Measurements from ENCODE around the gene TBL3.
"Not testable (repeated sequence)": the region's sequence is repeated elsewhere in the genome, so short reads cannot be mapped to it uniquely, and the experiment has no call there.

TBL3 gene

GRCh38 chr16:1938316-1938715, 33.5 kb upstream of the TBL3 start:
- no peak for DNase-seq (ENCODE audit: low read depth in 1 of 2, low spot score in 1 of 2)
- TF ChIP-seq JUND (IDR thresholded peaks at IDR 0.05; ENCODE audit: low read depth) = no peak
- in situ Hi-C loops (cut with HindIII; ENCODE audit: low pct_unique_long_range_greater_than_20kb, low sequenced_read_pairs) = no loop called here

DNA sequence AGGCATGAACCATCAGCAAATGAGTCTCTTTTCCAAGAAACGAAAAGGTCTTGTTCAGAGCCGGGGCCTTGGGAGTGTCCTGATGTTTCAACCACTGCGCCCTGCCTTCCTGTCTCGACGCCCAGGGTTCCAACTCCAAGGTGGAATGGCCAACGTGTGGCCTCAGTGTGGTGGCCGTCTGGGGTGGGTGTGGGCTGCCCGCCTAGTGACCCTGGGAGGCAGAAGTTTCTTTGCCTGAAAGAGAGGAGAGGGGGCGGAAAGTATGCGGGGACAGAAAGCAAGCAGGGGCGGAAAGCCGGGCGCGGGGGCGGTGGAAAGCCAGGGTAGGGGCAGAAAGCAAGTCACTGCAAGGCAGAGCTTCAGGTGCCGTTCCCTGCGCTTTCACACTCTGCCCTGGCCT, 32.9 kb upstream of the TBL3 start:
- no peak for TF ChIP-seq JUND (IDR thresholded peaks at IDR 0.05; ENCODE audit: low read depth)
- in situ Hi-C loops (cut with HindIII; ENCODE audit: low pct_unique_long_range_greater_than_20kb, low sequenced_read_pairs) = no loop called here
- DNase-seq (ENCODE audit: low read depth in 1 of 2, low spot score in 1 of 2) = no peak

- DNase-seq (ENCODE audit: low read depth in 1 of 2, low spot score in 1 of 2); in situ Hi-C loops (cut with HindIII; ENCODE audit: low pct_unique_long_range_greater_than_20kb, low sequenced_read_pairs): not testable (repeated sequence)
Measured at GRCh38 chr16:1939833-1940232, 32.0 kb upstream of the TBL3 start.

DNA sequence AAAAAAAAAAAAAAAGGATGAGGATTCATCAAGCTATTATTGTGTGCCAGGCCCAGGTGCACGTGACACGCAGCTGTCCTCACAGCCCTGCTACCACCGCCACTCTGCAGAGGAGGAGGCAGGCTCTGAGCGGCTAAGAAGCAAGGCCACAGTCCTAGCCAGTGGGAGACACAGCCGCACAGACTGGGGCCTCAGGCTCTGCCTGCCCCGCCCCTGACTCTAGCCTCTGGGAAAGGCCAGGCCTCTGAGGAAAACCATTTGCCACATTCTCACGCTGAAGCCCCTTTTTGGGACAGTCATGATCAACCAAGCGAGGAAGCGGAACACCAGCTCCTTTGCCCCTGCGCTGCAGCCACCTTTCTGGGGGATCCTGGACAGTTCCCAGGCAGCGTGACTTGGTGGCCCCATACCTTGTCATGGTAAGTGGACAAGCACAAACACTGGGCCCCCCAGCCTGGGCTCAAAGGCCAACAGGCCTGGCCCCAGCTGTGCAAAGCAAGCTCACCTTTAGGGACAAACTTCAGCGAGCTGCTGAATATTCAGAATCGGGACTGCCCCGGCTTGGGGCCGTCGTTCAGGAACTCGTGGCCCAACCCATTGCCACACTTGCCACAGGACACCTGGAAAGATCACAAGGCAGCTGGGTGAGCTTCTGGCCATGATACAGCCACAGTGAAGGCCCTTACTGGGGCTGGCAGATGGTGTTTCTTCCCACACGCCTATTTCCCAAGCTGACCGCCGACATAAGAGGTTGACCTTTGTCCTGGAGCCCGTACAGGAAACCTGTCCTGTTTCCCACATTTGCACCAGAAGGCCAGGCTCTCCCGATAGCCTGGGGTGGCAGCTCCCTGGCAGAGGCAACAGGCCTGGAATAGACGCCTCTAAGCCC, 31.3 kb upstream of the TBL3 start:
- in situ Hi-C loops (cut with HindIII; ENCODE audit: low pct_unique_long_range_greater_than_20kb, low sequenced_read_pairs) = no loop called here
- TF ChIP-seq JUND (IDR thresholded peaks at IDR 0.05; ENCODE audit: low read depth) = no peak

DNA sequence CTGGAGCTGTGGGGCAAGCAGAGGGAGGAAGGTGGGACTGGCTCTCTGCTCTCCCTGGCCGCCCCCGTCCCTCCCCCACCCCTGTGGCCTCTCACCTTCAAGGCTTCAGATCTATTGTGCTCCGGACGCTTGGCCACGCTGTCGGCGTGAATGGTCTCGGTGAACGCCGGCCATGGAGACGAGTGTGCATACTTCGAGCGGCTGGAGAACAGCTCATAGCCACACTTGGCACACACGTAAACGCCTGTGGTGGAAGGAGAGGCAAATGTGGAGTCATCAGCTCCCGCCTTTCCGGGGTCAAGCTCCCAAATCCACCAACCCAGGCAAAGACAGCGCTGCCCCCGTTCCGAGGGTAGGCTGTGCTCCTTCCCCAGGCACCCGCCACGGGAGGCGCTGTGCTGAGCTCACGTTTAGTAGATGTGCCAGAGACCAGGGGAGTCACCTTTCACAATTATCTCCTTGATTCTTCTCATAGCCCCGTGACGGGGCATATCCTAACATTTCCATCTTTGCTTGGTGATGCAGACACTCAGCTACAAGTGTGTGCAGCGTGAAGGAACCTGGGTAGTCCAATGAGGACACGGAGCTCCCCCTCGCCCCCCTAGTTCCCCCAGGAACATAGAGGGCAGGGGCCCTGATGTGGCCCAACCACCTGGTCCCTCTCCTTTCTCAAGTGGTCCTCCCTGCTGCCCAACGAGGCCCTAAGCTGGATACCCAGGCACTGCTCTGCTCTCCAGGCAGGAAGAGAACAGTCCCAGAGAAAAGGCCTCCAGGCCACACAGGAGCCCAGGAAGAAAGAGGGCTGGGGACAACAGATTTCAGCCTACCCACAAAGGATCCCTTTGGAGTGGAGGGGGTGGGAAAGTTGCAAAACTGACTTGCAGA, 30.4 kb upstream of the TBL3 start:
- in situ Hi-C loops (cut with HindIII; ENCODE audit: low pct_unique_long_range_greater_than_20kb, low sequenced_read_pairs) = no loop called here
- no peak for TF ChIP-seq JUND (IDR thresholded peaks at IDR 0.05; ENCODE audit: low read depth)
- no peak for DNase-seq (ENCODE audit: low read depth in 1 of 2, low spot score in 1 of 2)

More for the DNA sequence above, 31.3 kb upstream of the TBL3 start:
- no peak for DNase-seq (ENCODE audit: low read depth in 1 of 2, low spot score in 1 of 2)

GRCh38 chr16:1942047-1942809, 29.6 kb upstream of the TBL3 start:
- TF ChIP-seq JUND (IDR thresholded peaks at IDR 0.05; ENCODE audit: low read depth) = no peak
- DNase-seq (ENCODE audit: low read depth in 1 of 2, low spot score in 1 of 2) = peak in 1 of 2 experiments; percentile 26

DNA sequence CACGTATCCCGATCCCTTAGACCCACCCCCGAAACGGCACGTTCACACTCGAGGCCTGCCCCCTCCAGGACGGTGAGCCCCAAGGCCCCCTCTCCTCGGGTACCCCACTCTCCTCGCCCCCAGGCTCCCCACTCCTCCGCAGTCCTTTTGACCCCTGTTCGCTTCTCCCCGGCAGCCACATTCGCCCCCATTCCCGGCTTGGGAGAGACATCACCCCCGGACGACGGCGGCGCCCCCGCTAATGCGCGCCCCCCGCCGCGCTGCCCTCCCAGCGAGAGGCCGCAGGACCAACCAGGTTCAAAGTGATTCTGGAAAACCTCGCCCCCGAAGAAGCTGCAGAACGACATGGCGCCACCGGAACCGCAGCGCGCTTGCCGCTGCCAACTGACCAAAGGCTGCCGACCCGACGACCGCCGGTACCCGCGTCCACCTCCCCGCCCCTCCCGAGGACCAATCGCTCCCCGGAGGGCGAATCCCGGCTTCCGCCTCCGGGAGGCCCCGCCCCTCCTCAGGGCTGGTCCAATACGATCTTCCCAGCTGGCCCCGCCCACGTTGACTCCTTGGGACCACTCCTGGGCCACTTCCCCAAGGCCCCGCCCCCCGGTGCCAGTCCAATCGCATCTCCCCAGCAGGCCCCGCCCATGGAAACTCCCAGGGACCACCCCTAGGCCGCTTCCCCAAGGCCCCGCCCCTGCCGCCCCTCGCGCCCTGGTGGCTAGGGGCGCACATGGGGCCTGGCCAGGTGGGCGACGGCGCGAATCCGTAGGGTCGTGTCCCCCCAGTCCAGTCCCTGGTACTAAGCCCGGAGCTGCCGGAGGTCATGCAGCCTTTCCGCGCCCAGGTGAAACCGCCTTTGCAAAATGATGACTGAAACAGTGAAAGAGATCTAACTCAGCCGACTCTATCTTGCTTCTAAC, 28.8 kb upstream of the TBL3 start, which contains the start of gene MSRB1:
MSRB1 (minus strand) TSS at position 390 of the 917 bp plus-strand sequence; CDS start at position 347, 43 bp downstream.
- peak; percentile 98 to 99 for DNase-seq (ENCODE audit: low read depth in 1 of 2, low spot score in 1 of 2)
- in situ Hi-C loops (cut with HindIII; ENCODE audit: low pct_unique_long_range_greater_than_20kb, low sequenced_read_pairs) = no loop called here
- no peak for TF ChIP-seq JUND (IDR thresholded peaks at IDR 0.05; ENCODE audit: low read depth)

More at GRCh38 chr16:1942047-1942809, 29.6 kb upstream of the TBL3 start:
- in situ Hi-C loops (cut with HindIII; ENCODE audit: low pct_unique_long_range_greater_than_20kb, low sequenced_read_pairs) = no loop called here

DNA sequence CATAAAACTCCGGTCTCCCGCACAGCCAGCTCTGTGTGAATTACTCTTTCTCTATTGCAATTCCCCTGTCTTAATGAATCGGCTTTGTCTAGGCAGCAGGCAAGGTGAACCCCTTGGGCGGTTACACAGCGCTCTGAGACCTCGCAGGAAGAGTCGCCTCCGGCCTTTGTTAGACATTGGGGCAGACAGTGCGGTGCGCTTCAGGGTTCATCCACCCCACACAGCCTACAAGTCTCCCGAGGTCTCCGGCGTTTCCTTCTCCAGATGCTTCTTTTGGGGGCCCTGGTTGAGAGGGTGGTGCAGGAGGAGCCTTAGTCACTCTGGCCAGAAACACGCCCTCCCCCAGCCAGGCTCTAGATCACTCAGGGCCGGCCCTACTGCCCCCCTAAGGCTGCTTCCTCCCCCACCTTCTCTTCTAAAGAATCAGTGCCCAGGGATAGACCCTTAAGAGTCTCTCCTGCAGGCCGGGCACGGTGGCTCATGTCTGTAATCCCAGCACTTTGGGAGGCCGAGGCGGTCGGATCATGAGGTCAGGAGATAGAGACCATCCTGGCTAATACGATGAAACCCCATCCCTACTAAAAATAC, 27.1 kb upstream of the TBL3 start:
- in situ Hi-C loops (cut with HindIII; ENCODE audit: low pct_unique_long_range_greater_than_20kb, low sequenced_read_pairs) = no loop called here
- no peak for DNase-seq (ENCODE audit: low read depth in 1 of 2, low spot score in 1 of 2)
- TF ChIP-seq JUND (IDR thresholded peaks at IDR 0.05; ENCODE audit: low read depth) = no peak

GRCh38 chr16:1945559-1946391, 26.1 kb upstream of the TBL3 start:
- in situ Hi-C loops (cut with HindIII; ENCODE audit: low pct_unique_long_range_greater_than_20kb, low sequenced_read_pairs) = no loop called here

More at GRCh38 chr16:1945559-1946391, 26.1 kb upstream of the TBL3 start:
- no peak for TF ChIP-seq JUND (IDR thresholded peaks at IDR 0.05; ENCODE audit: low read depth)
- DNase-seq (ENCODE audit: low read depth in 1 of 2, low spot score in 1 of 2) = no peak

All from T47D (cell line).